GM13977 (cell line): Measurements from ENCODE around the gene PDX1.

Source experiments
- DNase-seq: peaks from one replicate; pipeline ENCODE4 v3.0.0; 2012; ENCODE audit warnings: low spot score
- in situ Hi-C: fragments of 300-500 bp; cut with MboI; formaldehyde crosslinking; loops from one replicate; pipeline ENCODE4 v1.12.0; 2022; ENCODE audit warnings: low sequenced_read_pairs, low pct_unique_long_range_greater_than_20kb, mixed read lengths, inconsistent platforms; ENCODE audit not compliant: unreplicated experiment
- TF ChIP-seq, protein P1 (sequence below): IDR thresholded peaks from 2 replicates; pipeline ENCODE4 v1.5.1; 2012; ENCODE audit warnings: mild to moderate bottlenecking, control low read depth; ENCODE audit not compliant: insufficient read depth; ENCODE audit errors: extremely low read depth, missing control alignments

Gene PDX1

DNA sequence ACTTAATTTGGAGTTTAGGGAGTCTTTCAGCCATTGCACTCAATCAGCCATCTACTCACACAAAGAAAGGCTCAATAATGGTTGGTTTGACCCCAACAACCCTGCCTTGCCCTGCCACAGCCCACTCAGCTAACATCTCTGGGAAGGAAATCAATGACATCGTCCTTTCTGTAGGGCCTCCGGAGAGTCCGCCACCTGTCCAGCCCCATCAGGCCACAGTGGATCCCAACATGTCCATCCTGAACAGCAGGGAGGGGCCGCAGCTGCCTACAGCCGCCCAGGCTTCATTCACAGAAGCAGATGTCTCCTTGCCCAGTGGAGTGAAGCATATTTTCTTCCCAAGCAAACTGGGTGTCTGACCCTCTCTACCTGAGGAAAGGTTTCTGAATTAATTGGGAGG, 53.5 kb downstream of the PDX1 start:
- no peak for DNase-seq
- in situ Hi-C loops, result loop anchor here (5.0 to 10.0 kb wide), 2 partner anchors 46 to 178 kb away; partner anchors contain the start of gene GSX1
- TF ChIP-seq, protein P1, sequence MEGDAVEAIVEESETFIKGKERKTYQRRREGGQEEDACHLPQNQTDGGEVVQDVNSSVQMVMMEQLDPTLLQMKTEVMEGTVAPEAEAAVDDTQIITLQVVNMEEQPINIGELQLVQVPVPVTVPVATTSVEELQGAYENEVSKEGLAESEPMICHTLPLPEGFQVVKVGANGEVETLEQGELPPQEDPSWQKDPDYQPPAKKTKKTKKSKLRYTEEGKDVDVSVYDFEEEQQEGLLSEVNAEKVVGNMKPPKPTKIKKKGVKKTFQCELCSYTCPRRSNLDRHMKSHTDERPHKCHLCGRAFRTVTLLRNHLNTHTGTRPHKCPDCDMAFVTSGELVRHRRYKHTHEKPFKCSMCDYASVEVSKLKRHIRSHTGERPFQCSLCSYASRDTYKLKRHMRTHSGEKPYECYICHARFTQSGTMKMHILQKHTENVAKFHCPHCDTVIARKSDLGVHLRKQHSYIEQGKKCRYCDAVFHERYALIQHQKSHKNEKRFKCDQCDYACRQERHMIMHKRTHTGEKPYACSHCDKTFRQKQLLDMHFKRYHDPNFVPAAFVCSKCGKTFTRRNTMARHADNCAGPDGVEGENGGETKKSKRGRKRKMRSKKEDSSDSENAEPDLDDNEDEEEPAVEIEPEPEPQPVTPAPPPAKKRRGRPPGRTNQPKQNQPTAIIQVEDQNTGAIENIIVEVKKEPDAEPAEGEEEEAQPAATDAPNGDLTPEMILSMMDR, result no peak

GRCh38 chr13:27973961-27974662, 54.3 kb downstream of the PDX1 start:
- DNase-seq, result no peak
- in situ Hi-C loops, result loop anchor here (5.0 to 10.0 kb wide), 2 partner anchors 47 to 179 kb away; partner anchors contain the start of gene GSX1
- TF ChIP-seq, protein P1, result no peak
